Left lung (tissue), 10 donors: ENCODE data around the gene ARAP1. TPM values are rescaled to one million over a fixed set of nuclear protein-coding genes. Genes with fewer than 3 reads are reported as not detected.

Experiments used
- ATAC-seq: fragments of 200-7000 bp; cut with Tn5 transposase; one replicate; pipeline ENCODE4 v1.9.1; 2020; ENCODE audit warnings: moderate library complexity
- DNase-seq, 4 donors: peaks; one replicate each; pipeline ENCODE4 v3.0.0-alpha.2; 2013 to 2020
- H3K27ac ChIP-seq, 2 donors: fragments of 200-600 bp; sonication (generic) in 1 of 2; one replicate each; pipeline versions ENCODE4 v1.5.0 to v1.8.0; 2020 to 2021
- H3K27me3 ChIP-seq, 2 donors: fragments of 200-600 bp; sonication (generic) in 1 of 2; one replicate each; pipeline versions ENCODE4 v1.5.0 to v1.8.0; 2020 to 2021
- H3K36me3 ChIP-seq, 2 donors: fragments of 200-600 bp; sonication (generic) in 1 of 2; one replicate each; pipeline versions ENCODE4 v1.5.0 to v1.8.0; 2020 to 2021
- H3K4me1 ChIP-seq, 2 donors: fragments of 200-600 bp; one replicate each; pipeline ENCODE4 v1.8.0; 2021
- H3K4me3 ChIP-seq, 2 donors: fragments of 200-600 bp; sonication (generic) in 1 of 2; one replicate each; pipeline versions ENCODE4 v1.5.0 to v1.8.0; 2020 to 2021; ENCODE audit warnings: mild to moderate bottlenecking in 1 of 2
- H3K9me3 ChIP-seq, 2 donors: fragments of 200-600 bp; sonication (generic) in 1 of 2; one replicate each; pipeline versions ENCODE4 v1.5.0 to v1.8.0; 2020 to 2021
- intact Hi-C, 2 donors: fragments of 100-400 bp; cut with DNase I; formaldehyde crosslinking; loops; one replicate each; pipeline versions ENCODE4 v1.11.2 to v1.14.2; 2022
- polyA plus RNA-seq, 6 donors: library from polyadenylated mRNA; unstranded; fragments of 120-200 nt; gene quantifications; one replicate each; pipeline ENCODE4 v1.2.1, GENCODE V29; 2013; ENCODE audit not compliant: insufficient read length in 6 of 6
- total RNA-seq, 2 donors: library from RNA; stranded (reverse); fragmentation: NEBNext Ultra II Directional; extraction: Animal tissue kit (Norgen Biotek cat#: 25700); gene quantifications; one replicate each; pipeline ENCODE4 v1.2.1, GENCODE V29; 2021
- TF ChIP-seq, protein P1 (sequence below), 2 donors: fragments of 200-600 bp; sonication (generic) in 1 of 2; IDR thresholded peaks; one replicate each; pipeline versions ENCODE4 v1.5.0 to v1.8.0; 2021; ENCODE audit warnings: antibody characterized with exemption in 2 of 2
- donor health status: DM: no; HTN: yes; CAD: no.
- donor health status: DM: no; HTN: no; CAD: no.

ARAP1 gene
- total and polyA plus RNA-seq, 8 donors: 80.0 to 222 (median 97.7) TPM

DNA sequence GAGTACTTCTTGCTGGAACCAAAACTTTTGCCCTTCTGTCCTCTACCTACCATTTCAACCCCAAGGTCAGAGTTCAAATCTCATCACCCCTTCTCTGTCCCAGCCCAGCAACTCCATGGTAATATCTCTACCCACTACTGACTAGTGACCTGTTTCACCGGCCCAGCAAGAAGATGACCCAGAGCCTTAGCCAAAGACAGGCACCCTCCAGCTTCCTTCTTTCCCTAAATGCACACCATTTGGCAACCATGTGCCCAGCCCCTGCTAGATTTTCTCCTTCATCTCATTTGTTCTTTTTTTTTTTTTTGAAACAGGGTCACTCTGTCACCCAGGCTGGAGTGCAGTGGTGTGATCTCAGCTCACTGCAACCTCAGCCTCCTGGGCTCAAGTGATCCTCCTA is 14.9 kb downstream of the ARAP1 start:
- TF ChIP-seq, protein P1, sequence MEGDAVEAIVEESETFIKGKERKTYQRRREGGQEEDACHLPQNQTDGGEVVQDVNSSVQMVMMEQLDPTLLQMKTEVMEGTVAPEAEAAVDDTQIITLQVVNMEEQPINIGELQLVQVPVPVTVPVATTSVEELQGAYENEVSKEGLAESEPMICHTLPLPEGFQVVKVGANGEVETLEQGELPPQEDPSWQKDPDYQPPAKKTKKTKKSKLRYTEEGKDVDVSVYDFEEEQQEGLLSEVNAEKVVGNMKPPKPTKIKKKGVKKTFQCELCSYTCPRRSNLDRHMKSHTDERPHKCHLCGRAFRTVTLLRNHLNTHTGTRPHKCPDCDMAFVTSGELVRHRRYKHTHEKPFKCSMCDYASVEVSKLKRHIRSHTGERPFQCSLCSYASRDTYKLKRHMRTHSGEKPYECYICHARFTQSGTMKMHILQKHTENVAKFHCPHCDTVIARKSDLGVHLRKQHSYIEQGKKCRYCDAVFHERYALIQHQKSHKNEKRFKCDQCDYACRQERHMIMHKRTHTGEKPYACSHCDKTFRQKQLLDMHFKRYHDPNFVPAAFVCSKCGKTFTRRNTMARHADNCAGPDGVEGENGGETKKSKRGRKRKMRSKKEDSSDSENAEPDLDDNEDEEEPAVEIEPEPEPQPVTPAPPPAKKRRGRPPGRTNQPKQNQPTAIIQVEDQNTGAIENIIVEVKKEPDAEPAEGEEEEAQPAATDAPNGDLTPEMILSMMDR (IDR thresholded peaks at IDR 0.05): no peak
- no peaks in the 10 kb centered on the region for H3K9me3 ChIP-seq
- H3K4me3 ChIP-seq: peak overlapping the region in 1 of 2 donors; percentile 44
- H3K27ac ChIP-seq: peak overlapping the region; percentile 83 to 91
- ATAC-seq (no peak), DNase-seq (no peak)
- H3K36me3 ChIP-seq: peaks cover 0 to 2% of the 10 kb centered on the region in 2 donors
- intact Hi-C loops: no loop called here
- H3K27me3 ChIP-seq: no peaks in the 10 kb centered on the region
- peaks cover 37 to 100% of the 10 kb centered on the region in 2 donors for H3K4me1 ChIP-seq

DNA sequence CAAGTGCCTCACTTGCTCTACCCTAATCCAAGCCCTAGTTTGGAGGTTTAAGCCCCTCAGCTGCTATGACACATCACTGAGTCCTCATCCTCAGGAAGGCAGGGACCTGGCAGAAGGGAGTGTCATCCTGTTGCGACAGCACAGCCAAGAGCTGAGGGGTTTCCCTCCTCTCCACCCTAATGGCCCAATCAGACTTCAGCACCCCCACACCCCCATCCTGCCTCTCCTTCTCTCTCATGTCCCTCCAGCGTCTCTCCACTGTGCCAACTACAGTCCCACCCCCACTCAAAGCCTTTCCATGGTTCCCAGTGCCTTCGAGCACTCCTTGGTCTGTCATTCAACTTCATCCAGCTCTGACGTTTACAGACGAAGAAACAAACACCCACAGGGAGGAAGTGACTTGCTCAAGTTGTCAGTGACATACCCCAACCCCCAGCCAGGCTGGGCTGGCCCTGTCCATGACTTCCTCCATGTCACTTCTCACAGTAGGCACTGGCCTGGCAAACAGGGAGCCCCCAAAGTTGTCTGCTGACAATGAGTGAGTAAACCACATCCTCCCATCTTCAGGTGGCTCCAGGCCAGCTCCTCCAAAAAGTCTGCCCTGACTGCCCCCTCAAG is 15.6 kb downstream of the ARAP1 start:
- ATAC-seq: peak; percentile 58
- H3K27me3 ChIP-seq: no peaks in the 10 kb centered on the region
- peaks cover 0 to 6% of the 10 kb centered on the region in 2 donors for H3K36me3 ChIP-seq
- H3K27ac ChIP-seq: peak overlapping the region; percentile 83 to 91
- no peaks in the 10 kb centered on the region for H3K9me3 ChIP-seq
- TF ChIP-seq, protein P1 (IDR thresholded peaks at IDR 0.05): no peak
- DNase-seq: peak in 2 of 4 donors; percentile 90 to 91
- intact Hi-C loops: no loop called here
- H3K4me1 ChIP-seq: peaks cover 29 to 98% of the 10 kb centered on the region in 2 donors
- peak overlapping the region in 1 of 2 donors; percentile 44 for H3K4me3 ChIP-seq

DNA sequence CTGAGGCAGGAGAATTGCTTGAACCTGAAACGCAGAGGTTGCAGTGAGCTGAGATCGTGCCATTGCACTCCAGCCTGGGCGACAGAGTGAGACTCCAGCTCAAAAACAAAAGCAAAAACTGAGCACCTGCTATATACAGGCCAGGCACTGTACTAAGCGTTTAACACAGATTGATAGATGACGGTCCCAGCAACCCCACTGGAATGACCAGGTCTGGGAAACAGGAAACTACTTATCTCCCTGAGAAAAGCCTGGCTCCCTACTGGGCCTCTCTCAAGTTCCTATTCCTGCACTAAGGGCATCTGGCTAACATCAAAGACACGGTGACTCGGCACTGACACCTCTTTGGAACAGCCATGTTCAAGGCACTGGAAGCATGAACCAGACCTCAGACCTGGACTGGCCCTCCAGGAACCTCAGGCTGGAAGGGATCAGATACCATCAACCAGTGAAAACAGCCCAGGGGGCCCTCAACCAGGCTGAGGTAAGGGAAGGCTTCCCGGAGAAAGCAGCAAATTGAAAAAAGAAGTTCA is 16.6 kb downstream of the ARAP1 start:
- ATAC-seq: peak; percentile 1
- TF ChIP-seq, protein P1 (IDR thresholded peaks at IDR 0.05): no peak
- peak in 2 of 4 donors; percentile 13 to 37 for DNase-seq
- peaks cover 26 to 98% of the 10 kb centered on the region in 2 donors for H3K4me1 ChIP-seq
- H3K9me3 ChIP-seq: no peaks in the 10 kb centered on the region
- intact Hi-C loops: no loop called here
- peak overlapping the region in 1 of 2 donors; percentile 44 for H3K4me3 ChIP-seq
- H3K36me3 ChIP-seq: peaks cover 0 to 13% of the 10 kb centered on the region in 2 donors
- peak overlapping the region; percentile 83 to 91 for H3K27ac ChIP-seq
- H3K27me3 ChIP-seq: no peaks in the 10 kb centered on the region

DNA sequence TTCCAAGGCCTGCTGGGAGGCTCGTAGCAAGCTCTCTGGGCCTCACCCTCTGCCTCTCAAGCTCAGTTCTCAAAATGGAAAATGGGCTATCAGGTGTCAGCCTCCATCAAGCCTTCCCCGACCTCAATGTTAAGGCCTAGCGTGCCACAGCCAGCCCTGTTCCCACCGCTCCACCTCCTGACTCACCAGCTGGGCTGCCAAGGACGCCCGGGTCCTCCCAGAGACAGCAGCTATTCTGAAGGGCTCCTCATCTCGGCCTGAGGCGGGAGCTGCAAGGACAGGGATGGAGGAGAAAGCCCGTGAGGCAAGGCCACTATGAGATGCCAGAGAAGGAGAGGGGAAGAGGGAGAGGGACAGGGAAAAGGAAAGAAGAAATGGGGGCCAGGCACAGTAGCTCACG is 19.9 kb downstream of the ARAP1 start:
- DNase-seq (peak in 1 of 4 donors; percentile 68), ATAC-seq (no peak)
- Histone ChIP-seq H3K4me1 (peaks cover 11 to 93% of the 10 kb centered on the region in 2 donors), H3K27ac (peak overlapping the region in 1 of 2 donors; percentile 61), H3K36me3 (peaks cover 0 to 22% of the 10 kb centered on the region in 2 donors), H3K27me3 (no peaks in the 10 kb centered on the region), H3K9me3 (no peaks in the 10 kb centered on the region), H3K4me3 (no peak overlapping the region)
- TF ChIP-seq, protein P1 (IDR thresholded peaks at IDR 0.05): no peak
- intact Hi-C loops: no loop called here

DNA sequence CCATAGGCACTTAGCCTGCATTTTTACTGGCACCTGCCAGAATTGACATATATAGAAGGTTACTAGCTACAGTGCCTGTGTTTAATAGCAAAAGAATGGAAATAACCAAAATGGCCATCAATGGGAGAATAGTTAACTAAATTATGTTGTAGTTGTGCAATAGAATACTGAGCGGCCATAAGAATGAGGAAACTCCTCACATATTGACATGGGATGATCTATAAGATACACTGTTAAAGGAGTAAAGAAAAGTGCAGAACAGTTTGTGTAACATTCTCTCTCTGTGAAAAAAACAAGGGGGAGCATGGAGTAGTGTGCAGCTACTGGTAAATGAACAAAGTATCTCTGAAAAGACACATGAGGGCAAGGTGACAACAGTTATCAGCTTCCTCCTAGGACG is 21.5 kb downstream of the ARAP1 start:
- Histone ChIP-seq H3K27me3 (no peaks in the 10 kb centered on the region), H3K4me3 (no peak overlapping the region), H3K9me3 (no peaks in the 10 kb centered on the region), H3K36me3 (peaks cover 0 to 38% of the 10 kb centered on the region in 2 donors), H3K4me1 (peaks cover 3 to 93% of the 10 kb centered on the region in 2 donors), H3K27ac (peak overlapping the region in 1 of 2 donors; percentile 61)
- intact Hi-C loops: no loop called here
- DNase-seq (no peak), ATAC-seq (no peak)
- TF ChIP-seq, protein P1 (IDR thresholded peaks at IDR 0.05): no peak
